ENCODE results near the gene GRM7.

DNA sequence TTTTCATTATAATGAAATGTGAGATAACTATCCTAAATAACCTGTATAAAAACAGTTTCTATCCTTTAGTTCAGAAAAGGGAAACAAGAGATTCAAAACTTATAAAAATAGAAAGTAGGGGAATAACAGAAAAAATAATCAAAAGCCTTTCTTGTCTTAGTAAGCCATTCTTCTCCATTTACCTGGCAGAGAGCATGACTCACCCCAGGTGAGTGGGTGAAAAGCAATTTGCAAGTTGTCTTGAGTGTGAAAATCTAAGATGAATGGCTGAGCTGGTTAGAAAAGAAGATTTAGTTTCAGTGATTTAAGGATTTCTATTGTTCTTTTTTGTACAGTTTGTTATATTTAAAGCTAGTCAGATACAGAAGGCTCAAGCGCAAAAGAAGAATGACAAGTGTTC, 702.0 kb downstream of the GRM7 start:
- TF ChIP-seq, protein P1, sequence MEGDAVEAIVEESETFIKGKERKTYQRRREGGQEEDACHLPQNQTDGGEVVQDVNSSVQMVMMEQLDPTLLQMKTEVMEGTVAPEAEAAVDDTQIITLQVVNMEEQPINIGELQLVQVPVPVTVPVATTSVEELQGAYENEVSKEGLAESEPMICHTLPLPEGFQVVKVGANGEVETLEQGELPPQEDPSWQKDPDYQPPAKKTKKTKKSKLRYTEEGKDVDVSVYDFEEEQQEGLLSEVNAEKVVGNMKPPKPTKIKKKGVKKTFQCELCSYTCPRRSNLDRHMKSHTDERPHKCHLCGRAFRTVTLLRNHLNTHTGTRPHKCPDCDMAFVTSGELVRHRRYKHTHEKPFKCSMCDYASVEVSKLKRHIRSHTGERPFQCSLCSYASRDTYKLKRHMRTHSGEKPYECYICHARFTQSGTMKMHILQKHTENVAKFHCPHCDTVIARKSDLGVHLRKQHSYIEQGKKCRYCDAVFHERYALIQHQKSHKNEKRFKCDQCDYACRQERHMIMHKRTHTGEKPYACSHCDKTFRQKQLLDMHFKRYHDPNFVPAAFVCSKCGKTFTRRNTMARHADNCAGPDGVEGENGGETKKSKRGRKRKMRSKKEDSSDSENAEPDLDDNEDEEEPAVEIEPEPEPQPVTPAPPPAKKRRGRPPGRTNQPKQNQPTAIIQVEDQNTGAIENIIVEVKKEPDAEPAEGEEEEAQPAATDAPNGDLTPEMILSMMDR (IDR thresholded peaks at IDR 0.05), result no peak
- TF ChIP-seq POLR2A (IDR thresholded peaks at IDR 0.05), result no peak
